ENCODE measurements around the gene NOP56. TPM values are rescaled to one million over a fixed set of nuclear protein-coding genes. Genes with fewer than 3 reads are reported as not detected.

Gene NOP56
- total RNA-seq, 1 donor from 2014 or later, result 144 TPM

DNA sequence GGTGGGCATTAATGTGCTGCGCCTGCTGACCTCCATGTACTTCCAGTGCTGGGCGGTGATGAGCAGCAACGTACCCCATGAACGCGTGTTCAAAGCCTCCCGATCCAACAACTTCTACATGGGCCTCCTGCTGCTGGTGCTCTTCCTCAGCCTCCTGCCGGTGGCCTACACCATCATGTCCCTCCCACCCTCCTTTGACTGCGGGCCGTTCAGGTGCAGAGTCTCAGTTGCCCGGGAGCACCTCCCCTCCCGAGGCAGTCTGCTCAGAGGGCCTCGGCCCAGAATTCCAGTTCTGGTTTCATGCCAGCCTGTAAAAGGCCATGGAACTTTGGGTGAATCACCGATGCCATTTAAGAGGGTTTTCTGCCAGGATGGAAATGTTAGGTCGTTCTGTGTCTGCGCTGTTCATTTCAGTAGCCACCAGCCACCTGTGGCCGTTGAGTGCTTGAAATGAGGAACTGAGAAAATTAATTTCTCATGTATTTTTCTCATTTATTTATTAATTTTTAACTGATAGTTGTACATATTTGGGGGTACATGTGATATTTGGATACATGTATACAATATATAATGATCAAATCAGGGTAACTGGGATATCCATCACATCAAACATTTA lies 35.2 kb upstream of the NOP56 start:
- H3K9me3 Mint-ChIP-seq (ENCODE audit: unreplicated experiment), result no peaks in the 10 kb centered on the region
- peaks cover 2% of the 10 kb centered on the region for H3K27me3 Mint-ChIP-seq (ENCODE audit: unreplicated experiment)
- H3K4me1 Mint-ChIP-seq (ENCODE audit: unreplicated experiment), result no peaks in the 10 kb centered on the region
- H3K4me3 Mint-ChIP-seq (ENCODE audit: unreplicated experiment), result no peak overlapping the region
- no peak overlapping the region for H3K27ac Mint-ChIP-seq (ENCODE audit: unreplicated experiment)
- TF ChIP-seq, protein P1, sequence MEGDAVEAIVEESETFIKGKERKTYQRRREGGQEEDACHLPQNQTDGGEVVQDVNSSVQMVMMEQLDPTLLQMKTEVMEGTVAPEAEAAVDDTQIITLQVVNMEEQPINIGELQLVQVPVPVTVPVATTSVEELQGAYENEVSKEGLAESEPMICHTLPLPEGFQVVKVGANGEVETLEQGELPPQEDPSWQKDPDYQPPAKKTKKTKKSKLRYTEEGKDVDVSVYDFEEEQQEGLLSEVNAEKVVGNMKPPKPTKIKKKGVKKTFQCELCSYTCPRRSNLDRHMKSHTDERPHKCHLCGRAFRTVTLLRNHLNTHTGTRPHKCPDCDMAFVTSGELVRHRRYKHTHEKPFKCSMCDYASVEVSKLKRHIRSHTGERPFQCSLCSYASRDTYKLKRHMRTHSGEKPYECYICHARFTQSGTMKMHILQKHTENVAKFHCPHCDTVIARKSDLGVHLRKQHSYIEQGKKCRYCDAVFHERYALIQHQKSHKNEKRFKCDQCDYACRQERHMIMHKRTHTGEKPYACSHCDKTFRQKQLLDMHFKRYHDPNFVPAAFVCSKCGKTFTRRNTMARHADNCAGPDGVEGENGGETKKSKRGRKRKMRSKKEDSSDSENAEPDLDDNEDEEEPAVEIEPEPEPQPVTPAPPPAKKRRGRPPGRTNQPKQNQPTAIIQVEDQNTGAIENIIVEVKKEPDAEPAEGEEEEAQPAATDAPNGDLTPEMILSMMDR (IDR thresholded peaks at IDR 0.05; ENCODE audit: unreplicated experiment), result no peak
- no peaks in the 10 kb centered on the region for H3K36me3 Mint-ChIP-seq (ENCODE audit: low read depth, unreplicated experiment)
- no peak for DNase-seq (ENCODE audit: low spot score)

DNA sequence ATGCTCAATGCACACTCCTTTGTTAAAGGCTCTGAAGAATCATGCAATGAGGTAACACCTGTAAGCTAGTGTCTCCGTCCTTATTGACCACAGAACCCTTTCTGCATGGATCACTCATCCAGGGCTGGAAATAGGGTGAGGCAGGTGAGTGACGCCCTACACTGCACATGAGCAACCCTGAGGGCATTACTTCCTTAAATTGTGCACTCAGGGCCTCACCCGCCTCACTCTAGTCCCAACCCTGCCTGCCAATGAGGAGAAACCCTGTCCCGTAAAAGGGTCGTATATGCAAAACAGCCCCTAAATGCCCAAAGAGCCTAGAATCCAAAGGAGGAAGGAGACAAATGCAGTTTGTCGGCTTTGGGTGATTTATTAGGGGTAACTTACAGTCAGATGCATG lies 33.6 kb upstream of the NOP56 start:
- no peak for DNase-seq (ENCODE audit: low spot score)
- H3K9me3 Mint-ChIP-seq (ENCODE audit: unreplicated experiment), result no peaks in the 10 kb centered on the region
- TF ChIP-seq, protein P1 (IDR thresholded peaks at IDR 0.05; ENCODE audit: unreplicated experiment), result no peak
- no peaks in the 10 kb centered on the region for H3K36me3 Mint-ChIP-seq (ENCODE audit: low read depth, unreplicated experiment)
- peaks cover 2% of the 10 kb centered on the region for H3K27me3 Mint-ChIP-seq (ENCODE audit: unreplicated experiment)
- no peak overlapping the region for H3K4me3 Mint-ChIP-seq (ENCODE audit: unreplicated experiment)
- no peak overlapping the region for H3K27ac Mint-ChIP-seq (ENCODE audit: unreplicated experiment)
- H3K4me1 Mint-ChIP-seq (ENCODE audit: unreplicated experiment), result no peaks in the 10 kb centered on the region

DNA sequence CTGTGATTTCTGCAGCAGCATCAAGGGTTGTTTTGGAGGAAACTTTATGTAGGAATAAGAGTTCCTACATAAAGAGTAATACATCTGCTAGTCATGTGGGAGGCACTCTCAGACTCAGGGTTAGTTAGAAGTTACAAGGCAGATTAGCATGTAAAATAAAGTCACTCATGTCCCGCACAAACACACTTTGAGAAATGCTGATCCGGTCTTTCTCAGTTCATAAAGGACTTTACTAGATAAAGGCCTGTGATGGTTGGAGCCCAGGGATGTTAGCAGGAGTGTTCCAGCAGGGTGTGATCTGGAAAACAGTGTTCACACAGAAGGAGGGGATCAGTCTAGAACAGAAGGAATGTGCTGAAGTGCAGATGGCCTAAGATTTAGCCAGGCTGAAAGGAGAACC lies 33.1 kb upstream of the NOP56 start:
- Mint-ChIP-seq H3K27me3 (ENCODE audit: unreplicated experiment) (peaks cover 2% of the 10 kb centered on the region), H3K4me3 (ENCODE audit: unreplicated experiment) (no peak overlapping the region), H3K27ac (ENCODE audit: unreplicated experiment) (no peak overlapping the region)

DNA sequence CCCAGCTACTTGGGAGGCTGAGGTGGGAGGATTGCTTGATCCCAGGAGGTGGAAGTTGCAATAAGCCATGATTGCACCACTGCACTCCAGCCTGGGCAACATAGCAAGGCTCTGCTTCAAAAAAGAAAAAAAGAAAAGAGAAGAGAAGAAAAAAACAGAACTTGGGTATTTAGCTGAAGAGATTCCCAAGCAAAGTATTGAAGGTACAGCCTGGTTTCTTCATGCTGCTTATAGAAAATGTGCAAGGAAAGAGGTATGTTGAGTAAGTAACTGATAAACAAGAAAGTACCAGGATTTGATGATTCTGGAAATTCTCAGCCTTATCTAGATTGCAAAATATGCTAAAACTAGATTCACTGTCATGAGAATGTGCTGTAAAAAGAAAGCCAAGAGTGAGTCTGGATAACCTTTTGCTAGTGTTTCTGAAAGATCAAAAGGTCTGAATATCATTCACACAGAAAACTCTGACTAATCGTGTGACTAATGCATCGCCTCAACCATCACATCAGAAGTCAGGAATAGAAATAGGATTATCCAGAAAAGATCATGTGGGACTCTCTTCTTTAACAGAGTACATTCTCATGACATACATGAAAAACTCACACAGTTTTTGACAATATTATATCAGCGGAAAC lies 32.4 kb upstream of the NOP56 start:
- Mint-ChIP-seq H3K9me3 (ENCODE audit: unreplicated experiment) (no peaks in the 10 kb centered on the region), H3K27ac (ENCODE audit: unreplicated experiment) (no peak overlapping the region), H3K36me3 (ENCODE audit: low read depth, unreplicated experiment) (no peaks in the 10 kb centered on the region), H3K27me3 (ENCODE audit: unreplicated experiment) (peaks cover 2% of the 10 kb centered on the region), H3K4me1 (ENCODE audit: unreplicated experiment) (no peaks in the 10 kb centered on the region), H3K4me3 (ENCODE audit: unreplicated experiment) (no peak overlapping the region)
- no peak for DNase-seq (ENCODE audit: low spot score)
- TF ChIP-seq, protein P1 (IDR thresholded peaks at IDR 0.05; ENCODE audit: unreplicated experiment), result no peak

More for the DNA sequence above, 33.1 kb upstream of the NOP56 start:
- no peaks in the 10 kb centered on the region for H3K9me3 Mint-ChIP-seq (ENCODE audit: unreplicated experiment)
- no peaks in the 10 kb centered on the region for H3K4me1 Mint-ChIP-seq (ENCODE audit: unreplicated experiment)
- H3K36me3 Mint-ChIP-seq (ENCODE audit: low read depth, unreplicated experiment), result no peaks in the 10 kb centered on the region
- TF ChIP-seq, protein P1 (IDR thresholded peaks at IDR 0.05; ENCODE audit: unreplicated experiment), result no peak
- no peak for DNase-seq (ENCODE audit: low spot score)

DNA sequence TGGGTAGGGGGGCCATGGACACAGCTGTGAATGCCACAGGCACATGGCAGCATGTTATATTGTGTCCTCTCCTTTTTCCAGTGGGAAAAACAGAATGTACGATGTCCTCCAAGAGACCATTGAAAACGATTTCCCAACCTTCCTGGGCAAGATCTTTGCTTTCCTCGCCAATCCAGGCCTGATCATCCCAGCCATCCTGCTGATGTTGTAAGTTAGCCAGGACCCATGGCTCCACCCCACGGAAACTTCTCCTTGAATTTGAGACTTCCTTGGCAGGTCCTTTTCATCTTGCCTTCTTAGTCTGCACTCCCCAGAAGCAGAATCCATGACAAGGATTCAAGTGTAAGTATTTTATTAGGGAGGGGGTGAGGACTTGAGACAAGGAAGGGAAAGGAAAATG lies 28.2 kb upstream of the NOP56 start:
- Mint-ChIP-seq H3K9me3 (ENCODE audit: unreplicated experiment) (no peaks in the 10 kb centered on the region), H3K27ac (ENCODE audit: unreplicated experiment) (no peak overlapping the region), H3K36me3 (ENCODE audit: low read depth, unreplicated experiment) (no peaks in the 10 kb centered on the region), H3K4me3 (ENCODE audit: unreplicated experiment) (no peak overlapping the region), H3K4me1 (ENCODE audit: unreplicated experiment) (no peaks in the 10 kb centered on the region), H3K27me3 (ENCODE audit: unreplicated experiment) (no peaks in the 10 kb centered on the region)
- no peak for DNase-seq (ENCODE audit: low spot score)
- TF ChIP-seq, protein P1 (IDR thresholded peaks at IDR 0.05; ENCODE audit: unreplicated experiment), result no peak

Data from endothelial cell (in vitro differentiated cells).